Nephron (organoid): ENCODE data around the gene HCCS.

Experiments
- H3K27ac Mint-ChIP-seq, 3 experiments: 2 replicates each; pipeline ENCODE4 v1.8.0; 2020; ENCODE audit warnings: mixed read lengths in 3 of 3, mild to moderate bottlenecking in 2 of 3, moderate library complexity in 1 of 3
- H3K27me3 Mint-ChIP-seq: 2 replicates; pipeline ENCODE4 v1.8.0; 2021; ENCODE audit warnings: low read depth, mild to moderate bottlenecking, moderate library complexity, mixed read lengths
- H3K36me3 Mint-ChIP-seq: 2 replicates; pipeline ENCODE4 v1.8.0; 2020; ENCODE audit warnings: low read depth, mixed read lengths
- H3K4me1 Mint-ChIP-seq: 2 replicates; pipeline ENCODE4 v1.8.0; 2020; ENCODE audit warnings: mixed read lengths
- H3K4me3 Mint-ChIP-seq, 3 experiments: 2 replicates each; pipeline ENCODE4 v1.8.0; 2020; ENCODE audit warnings: mild to moderate bottlenecking in 3 of 3, mixed read lengths in 3 of 3, moderate library complexity in 2 of 3
- H3K9me3 Mint-ChIP-seq: 2 replicates; pipeline ENCODE4 v1.8.0; 2020; ENCODE audit warnings: mixed read lengths
- CTCF ChIP-seq, 3 experiments: fragments of 200-600 bp; sonication (generic); IDR thresholded peaks; one replicate each; pipeline ENCODE4 v1.5.0; 2021; ENCODE audit warnings: antibody characterized with exemption in 3 of 3; ENCODE audit not compliant: unreplicated experiment in 3 of 3

Gene HCCS

GRCh38 chrX:11100281-11101035, 10.7 kb upstream of the HCCS start:
- H3K27me3 Mint-ChIP-seq = no peaks in the 10 kb centered on the region
- no peak overlapping the region for H3K4me3 Mint-ChIP-seq
- no peaks in the 10 kb centered on the region for H3K36me3 Mint-ChIP-seq
- TF ChIP-seq CTCF (IDR thresholded peaks at IDR 0.05; ENCODE audit: unreplicated experiment in 3 of 3) = peak; percentile 41 to 49 (median 48)
- peaks cover 21% of the 10 kb centered on the region for H3K4me1 Mint-ChIP-seq
- H3K9me3 Mint-ChIP-seq = peaks cover 3% of the 10 kb centered on the region
- peak overlapping the region; percentile 37 to 88 (median 79) for H3K27ac Mint-ChIP-seq

- Mint-ChIP-seq H3K9me3 (peaks cover 5% of the 10 kb centered on the region), H3K27me3 (no peaks in the 10 kb centered on the region), H3K4me3 (no peak overlapping the region), H3K27ac (no peak overlapping the region), H3K36me3 (no peaks in the 10 kb centered on the region), H3K4me1 (peaks cover 21% of the 10 kb centered on the region)
- TF ChIP-seq CTCF (IDR thresholded peaks at IDR 0.05; ENCODE audit: unreplicated experiment in 3 of 3) = no peak
Observed at GRCh38 chrX:11103006-11103405, 8.1 kb upstream of the HCCS start.

GRCh38 chrX:11103751-11104150, 7.4 kb upstream of the HCCS start:
- Mint-ChIP-seq H3K9me3 (peaks cover 3% of the 10 kb centered on the region), H3K27ac (no peak overlapping the region), H3K4me1 (peaks cover 21% of the 10 kb centered on the region), H3K27me3 (no peaks in the 10 kb centered on the region), H3K36me3 (no peaks in the 10 kb centered on the region), H3K4me3 (no peak overlapping the region)
- no peak for TF ChIP-seq CTCF (IDR thresholded peaks at IDR 0.05; ENCODE audit: unreplicated experiment in 3 of 3)

- no peaks in the 10 kb centered on the region for H3K27me3 Mint-ChIP-seq
- TF ChIP-seq CTCF (IDR thresholded peaks at IDR 0.05; ENCODE audit: unreplicated experiment in 3 of 3) = no peak
- peaks cover 21% of the 10 kb centered on the region for H3K4me1 Mint-ChIP-seq
- H3K27ac Mint-ChIP-seq = no peak overlapping the region
- peaks cover 3% of the 10 kb centered on the region for H3K9me3 Mint-ChIP-seq
- H3K4me3 Mint-ChIP-seq = no peak overlapping the region
- H3K36me3 Mint-ChIP-seq = no peaks in the 10 kb centered on the region
Observed at GRCh38 chrX:11105080-11105479, 6.1 kb upstream of the HCCS start.

- H3K4me1 Mint-ChIP-seq = peaks cover 6% of the 10 kb centered on the region
- no peak for TF ChIP-seq CTCF (IDR thresholded peaks at IDR 0.05; ENCODE audit: unreplicated experiment in 3 of 3)
- H3K27me3 Mint-ChIP-seq = no peaks in the 10 kb centered on the region
Observed at GRCh38 chrX:11108253-11108941, 2.7 kb upstream of the HCCS start.

More at GRCh38 chrX:11108253-11108941, 2.7 kb upstream of the HCCS start:
- peak overlapping the region in 1 of 3 experiments; percentile 20 for H3K4me3 Mint-ChIP-seq
- peaks cover 1% of the 10 kb centered on the region for H3K36me3 Mint-ChIP-seq
- no peak overlapping the region for H3K27ac Mint-ChIP-seq
- H3K9me3 Mint-ChIP-seq = peaks cover 3% of the 10 kb centered on the region
